SU-DHL-6 (cell line): ENCODE data around the gene BCL10.

ENCODE experiments used
- H2AFZ ChIP-seq: fragments of 200-600 bp; sonication (generic); 2 replicates; pipeline ENCODE4 v1.6.1; 2014; ENCODE audit warnings: low read depth, mild to moderate bottlenecking, moderate library complexity, mixed read lengths, antibody characterized with exemption, low read length; ENCODE audit not compliant: severe bottlenecking
- H3F3A ChIP-seq: fragments of 200-600 bp; shearing (Covaris generic); 2 replicates; pipeline ENCODE4 v1.6.0; 2016; ENCODE audit warnings: antibody characterized with exemption, mild to moderate bottlenecking; ENCODE audit not compliant: insufficient read depth
- H3K27ac ChIP-seq: fragments of 200-600 bp; sonication (generic); 2 replicates; pipeline ENCODE4 v1.5.1; 2016; ENCODE audit warnings: low read depth, mild to moderate bottlenecking, low read length, moderate library complexity, mixed read lengths
- H3K27me3 ChIP-seq: fragments of 200-600 bp; sonication (generic), shearing (Covaris generic); 2 replicates; pipeline ENCODE4 v1.6.0; 2014; ENCODE audit warnings: mild to moderate bottlenecking, low read length
- H3K36me3 ChIP-seq: fragments of 200-600 bp; sonication (generic); 2 replicates; pipeline ENCODE4 v1.6.1; 2014; ENCODE audit warnings: mild to moderate bottlenecking, low read length, mixed read lengths
- H3K4me2 ChIP-seq: fragments of 300-600, 200-600 bp; shearing (Covaris generic), sonication (generic); 2 replicates; pipeline ENCODE4 v1.6.0; 2014; ENCODE audit warnings: low read length, low read depth, mild to moderate bottlenecking; ENCODE audit not compliant: poor library complexity, severe bottlenecking
- H3K4me3 ChIP-seq: fragments of 200-600 bp; sonication (generic); 2 replicates; pipeline ENCODE4 v1.5.1; 2014; ENCODE audit warnings: antibody characterized with exemption, low read length, mild to moderate bottlenecking, mixed read lengths; ENCODE audit not compliant: insufficient read depth, poor library complexity, severe bottlenecking
- H3K79me2 ChIP-seq: fragments of 200-600 bp; sonication (generic); 2 replicates; pipeline ENCODE4 v1.6.1; 2014; ENCODE audit warnings: mild to moderate bottlenecking, low read length, moderate library complexity; ENCODE audit not compliant: insufficient read depth
- H3K9ac ChIP-seq: fragments of 200-600 bp; sonication (generic); 2 replicates; pipeline ENCODE4 v1.7.0; 2014; ENCODE audit warnings: mild to moderate bottlenecking, low read length
- H3K9me2 ChIP-seq: fragments of 200-600 bp; sonication (generic); replicated peaks from 2 replicates; pipeline ENCODE4 v1.6.1; 2014; ENCODE audit warnings: low read length; ENCODE audit not compliant: insufficient read depth
- H3K9me3 ChIP-seq: fragments of 200-600 bp; sonication (generic); 2 replicates; pipeline ENCODE4 v1.6.1; 2014; ENCODE audit warnings: low read length, mixed read lengths; ENCODE audit not compliant: insufficient read depth
- H4K20me1 ChIP-seq: fragments of 200-600 bp; sonication (generic); 2 replicates; pipeline ENCODE4 v1.6.1; 2014; ENCODE audit warnings: low read depth, mild to moderate bottlenecking, antibody characterized with exemption, low read length, moderate library complexity, mixed read lengths
- EZH2phosphoT487 ChIP-seq: fragments of 200-600 bp; sonication (generic), shearing (Covaris generic); conservative IDR thresholded peaks from 2 replicates; pipeline ENCODE4 v1.6.1; 2018; ENCODE audit warnings: mild to moderate bottlenecking, antibody characterized with exemption, low read length, moderate library complexity, mixed read lengths
- TF ChIP-seq, protein P1 (sequence below): fragments of 200-600 bp; sonication (generic); IDR thresholded peaks from one replicate; pipeline ENCODE4 v1.5.1; 2017; ENCODE audit warnings: antibody characterized with exemption, mild to moderate bottlenecking, low read length, moderate library complexity; ENCODE audit not compliant: insufficient read depth, poor library complexity, severe bottlenecking

Gene BCL10

DNA sequence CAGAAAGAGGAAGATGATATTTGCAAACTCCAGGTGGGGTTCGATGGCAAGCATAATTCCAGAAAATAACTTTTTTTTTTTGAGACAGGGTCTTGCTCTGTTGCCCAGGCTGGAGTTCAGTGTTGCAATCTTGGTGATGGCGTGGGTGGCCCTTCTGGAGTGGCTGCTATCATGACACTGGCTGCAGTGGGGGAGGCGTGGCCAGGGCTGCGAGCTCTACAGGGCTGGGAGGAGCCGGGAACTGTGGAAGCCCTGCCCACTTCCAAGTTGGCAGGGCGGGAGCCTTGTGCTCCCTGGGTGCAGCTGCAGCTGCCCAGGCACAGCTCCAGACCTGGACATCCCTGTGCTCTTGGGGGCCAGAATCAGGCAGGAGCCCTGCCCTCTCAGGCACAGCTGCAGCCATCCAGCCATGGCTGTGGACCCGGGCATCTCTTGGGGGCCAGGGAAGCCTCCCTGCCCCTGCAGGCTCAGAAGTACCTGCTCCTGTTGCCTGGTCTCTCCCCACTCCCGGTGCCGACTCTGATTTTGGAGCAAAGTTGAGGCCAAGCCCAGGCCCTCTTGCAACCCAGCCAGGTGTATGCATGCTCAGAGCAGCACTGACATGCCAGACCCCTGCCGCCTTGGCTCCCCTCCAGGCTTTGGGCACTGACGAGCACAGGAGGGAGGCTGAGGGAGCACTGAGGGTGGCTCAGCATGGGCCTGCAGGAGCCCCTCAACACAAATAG lies 7.2 kb upstream of the BCL10 start:
- Histone ChIP-seq H3K9me3 (no peaks in the 10 kb centered on the region), H3K4me3 (no peak overlapping the region), H3K9me2 (no peaks in the 10 kb centered on the region), H3K27ac (no peak overlapping the region), H2AFZ (no peak overlapping the region), H3K4me2 (no peak overlapping the region), H3K36me3 (no peaks in the 10 kb centered on the region), H3K79me2 (no peaks in the 10 kb centered on the region), H3K27me3 (no peaks in the 10 kb centered on the region), H3K9ac (no peak overlapping the region), H4K20me1 (no peaks in the 10 kb centered on the region), H3F3A (no peaks in the 10 kb centered on the region)
- no peak for TF ChIP-seq EZH2phosphoT487
- TF ChIP-seq, protein P1, sequence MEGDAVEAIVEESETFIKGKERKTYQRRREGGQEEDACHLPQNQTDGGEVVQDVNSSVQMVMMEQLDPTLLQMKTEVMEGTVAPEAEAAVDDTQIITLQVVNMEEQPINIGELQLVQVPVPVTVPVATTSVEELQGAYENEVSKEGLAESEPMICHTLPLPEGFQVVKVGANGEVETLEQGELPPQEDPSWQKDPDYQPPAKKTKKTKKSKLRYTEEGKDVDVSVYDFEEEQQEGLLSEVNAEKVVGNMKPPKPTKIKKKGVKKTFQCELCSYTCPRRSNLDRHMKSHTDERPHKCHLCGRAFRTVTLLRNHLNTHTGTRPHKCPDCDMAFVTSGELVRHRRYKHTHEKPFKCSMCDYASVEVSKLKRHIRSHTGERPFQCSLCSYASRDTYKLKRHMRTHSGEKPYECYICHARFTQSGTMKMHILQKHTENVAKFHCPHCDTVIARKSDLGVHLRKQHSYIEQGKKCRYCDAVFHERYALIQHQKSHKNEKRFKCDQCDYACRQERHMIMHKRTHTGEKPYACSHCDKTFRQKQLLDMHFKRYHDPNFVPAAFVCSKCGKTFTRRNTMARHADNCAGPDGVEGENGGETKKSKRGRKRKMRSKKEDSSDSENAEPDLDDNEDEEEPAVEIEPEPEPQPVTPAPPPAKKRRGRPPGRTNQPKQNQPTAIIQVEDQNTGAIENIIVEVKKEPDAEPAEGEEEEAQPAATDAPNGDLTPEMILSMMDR: no peak

DNA sequence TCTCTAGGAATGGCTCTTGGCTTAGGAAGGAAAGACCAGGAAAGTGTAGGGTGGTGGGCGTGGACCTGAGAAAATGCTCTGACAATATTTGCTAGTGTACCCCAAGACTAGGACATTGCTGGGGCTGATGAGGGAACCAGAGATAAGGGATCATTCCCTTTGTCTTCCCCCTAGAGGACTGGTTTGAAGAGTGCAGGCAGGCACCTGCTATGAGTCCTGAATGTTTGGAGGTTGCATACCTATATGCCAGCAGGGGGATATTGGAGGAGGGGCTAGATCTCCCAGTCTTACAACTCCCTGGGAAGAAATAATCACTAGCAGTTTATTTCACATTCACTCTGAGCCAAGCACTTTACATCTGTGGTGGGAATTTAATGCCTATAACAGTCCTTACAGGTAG lies 6.0 kb upstream of the BCL10 start:
- H3F3A ChIP-seq: 0 out of 2 replicates have a peak, but pooled peaks cover 2% of the 10 kb centered on the region
- no peak for TF ChIP-seq EZH2phosphoT487
- TF ChIP-seq, protein P1: no peak
- H4K20me1 ChIP-seq: no peaks in the 10 kb centered on the region
- H3K27ac ChIP-seq: no peak overlapping the region
- H3K9me3 ChIP-seq: no peaks in the 10 kb centered on the region
- H3K9ac ChIP-seq: no peak overlapping the region
- H2AFZ ChIP-seq: no peak overlapping the region
- no peak overlapping the region for H3K4me2 ChIP-seq
- no peaks in the 10 kb centered on the region for H3K79me2 ChIP-seq
- no peaks in the 10 kb centered on the region for H3K36me3 ChIP-seq
- no peaks in the 10 kb centered on the region for H3K9me2 ChIP-seq
- H3K4me3 ChIP-seq: no peak overlapping the region
- H3K27me3 ChIP-seq: no peaks in the 10 kb centered on the region

DNA sequence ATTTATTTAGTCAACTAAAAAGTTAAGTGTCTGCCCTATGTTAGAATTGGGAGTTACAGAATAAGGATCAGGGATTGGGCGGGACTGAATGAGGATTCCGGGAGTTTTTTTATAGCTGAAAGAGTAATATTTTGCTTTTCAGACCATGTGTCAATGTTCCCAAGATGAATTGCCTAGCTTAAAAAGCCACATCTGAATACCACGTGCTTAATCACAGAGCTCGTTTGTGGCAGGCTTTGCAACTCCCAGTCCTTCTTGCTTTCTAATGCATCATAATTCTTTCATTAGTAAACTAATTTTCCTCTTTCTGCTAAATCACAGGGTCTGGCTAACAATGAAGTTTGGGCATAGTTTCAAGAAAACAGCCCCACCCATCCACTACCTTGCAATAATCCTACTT lies 4.2 kb upstream of the BCL10 start:
- Histone ChIP-seq H3K27me3 (no peaks in the 10 kb centered on the region), H3K9me2 (no peaks in the 10 kb centered on the region), H3K79me2 (peaks cover 5% of the 10 kb centered on the region; the same call in 1 of the 2 replicates), H3F3A (peaks cover 7% of the 10 kb centered on the region; the same call in 1 of the 2 replicates), H3K4me3 (no peak overlapping the region), H3K9me3 (no peaks in the 10 kb centered on the region), H3K27ac (no peak overlapping the region), H3K9ac (no peak overlapping the region), H2AFZ (no peak overlapping the region), H3K4me2 (no peak overlapping the region), H3K36me3 (no peaks in the 10 kb centered on the region), H4K20me1 (no peaks in the 10 kb centered on the region)
- TF ChIP-seq, protein P1: no peak
- TF ChIP-seq EZH2phosphoT487: no peak
